Endothelial cell of umbilical vein (primary cell): ENCODE measurements around the gene ADTRP.

Experiments used
- EZH2 ChIP-seq: IDR thresholded peaks from 2 replicates; pipeline ENCODE4 v1.6.1; 2012; ENCODE audit warnings: borderline replicate concordance, low read depth, mild to moderate bottlenecking, moderate library complexity, low read length, inconsistent platforms; ENCODE audit not compliant: severe bottlenecking
- JUN ChIP-seq: IDR thresholded peaks from 2 replicates; pipeline ENCODE4 v1.6.1; 2011; ENCODE audit warnings: borderline replicate concordance, low read depth; ENCODE audit not compliant: insufficient read length, insufficient read depth
- POLR2A ChIP-seq: IDR thresholded peaks from 2 replicates; pipeline ENCODE4 v1.6.1; 2012; ENCODE audit warnings: low read depth, mild to moderate bottlenecking, control low read depth, low read length
- POLR2AphosphoS5 ChIP-seq: IDR thresholded peaks from 2 replicates; pipeline ENCODE4 v1.6.1; 2012; ENCODE audit warnings: low read depth, mild to moderate bottlenecking, control low read depth, low read length, moderate library complexity; ENCODE audit not compliant: insufficient read depth
- TF ChIP-seq, protein P1 (sequence below), 2 donors: IDR thresholded peaks; 1 replicate in 1 of 2; 2 replicates in 1 of 2; pipeline ENCODE4 v1.5.1; 2011; ENCODE audit warnings: low read length in 2 of 2, mild to moderate bottlenecking in 2 of 2, moderate library complexity in 2 of 2, control low read depth in 1 of 2, inconsistent platforms in 1 of 2, low read depth in 1 of 2; ENCODE audit not compliant: insufficient read depth in 1 of 2; ENCODE audit errors: extremely low read depth in 1 of 2
- TF ChIP-seq, protein P2 (sequence below): IDR thresholded peaks from 2 replicates; pipeline ENCODE4 v1.6.1; 2011; ENCODE audit not compliant: insufficient read depth, insufficient read length

GRCh38 chr6:11679099-11679498, 99.5 kb downstream of the ADTRP start:
- TF ChIP-seq, protein P1, sequence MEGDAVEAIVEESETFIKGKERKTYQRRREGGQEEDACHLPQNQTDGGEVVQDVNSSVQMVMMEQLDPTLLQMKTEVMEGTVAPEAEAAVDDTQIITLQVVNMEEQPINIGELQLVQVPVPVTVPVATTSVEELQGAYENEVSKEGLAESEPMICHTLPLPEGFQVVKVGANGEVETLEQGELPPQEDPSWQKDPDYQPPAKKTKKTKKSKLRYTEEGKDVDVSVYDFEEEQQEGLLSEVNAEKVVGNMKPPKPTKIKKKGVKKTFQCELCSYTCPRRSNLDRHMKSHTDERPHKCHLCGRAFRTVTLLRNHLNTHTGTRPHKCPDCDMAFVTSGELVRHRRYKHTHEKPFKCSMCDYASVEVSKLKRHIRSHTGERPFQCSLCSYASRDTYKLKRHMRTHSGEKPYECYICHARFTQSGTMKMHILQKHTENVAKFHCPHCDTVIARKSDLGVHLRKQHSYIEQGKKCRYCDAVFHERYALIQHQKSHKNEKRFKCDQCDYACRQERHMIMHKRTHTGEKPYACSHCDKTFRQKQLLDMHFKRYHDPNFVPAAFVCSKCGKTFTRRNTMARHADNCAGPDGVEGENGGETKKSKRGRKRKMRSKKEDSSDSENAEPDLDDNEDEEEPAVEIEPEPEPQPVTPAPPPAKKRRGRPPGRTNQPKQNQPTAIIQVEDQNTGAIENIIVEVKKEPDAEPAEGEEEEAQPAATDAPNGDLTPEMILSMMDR (IDR thresholded peaks at IDR 0.05; ENCODE audit: extremely low read depth in 1 of 2, insufficient read depth in 1 of 2, low read depth in 1 of 2, low read length in 2 of 2): no peak
- TF ChIP-seq POLR2A: no peak
- TF ChIP-seq POLR2AphosphoS5: no peak
- TF ChIP-seq JUN: no peak
- no peak for TF ChIP-seq EZH2
- TF ChIP-seq, protein P2, sequence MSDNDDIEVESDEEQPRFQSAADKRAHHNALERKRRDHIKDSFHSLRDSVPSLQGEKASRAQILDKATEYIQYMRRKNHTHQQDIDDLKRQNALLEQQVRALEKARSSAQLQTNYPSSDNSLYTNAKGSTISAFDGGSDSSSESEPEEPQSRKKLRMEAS: no peak
